H1 (cell line): ENCODE measurements around the gene USP7. TPM values are rescaled to one million over a fixed set of nuclear protein-coding genes. Genes with fewer than 3 reads are reported as not detected.

Experiments used
- CTCF ChIA-PET: fragments of 300-600 bp; sonication (Branson Sonifier 250); formaldehyde crosslinking; loops from one replicate; lab custom pipeline; 2021; ENCODE audit not compliant: partially characterized antibody; lab: Charles Lee
- POLR2A ChIA-PET: fragments of 300-600 bp; sonication (Branson Sonifier 250); formaldehyde crosslinking; loops from one replicate; lab custom pipeline; 2021; ENCODE audit warnings: inconsistent platforms; ENCODE audit not compliant: partially characterized antibody; lab: Charles Lee
- DNase-seq, 2 experiments: peaks; one replicate each; pipeline versions ENCODE4 v3.0.0 to v3.0.0-alpha.2; 2010 to 2022; ENCODE audit warnings: low spot score in 2 of 2, low read depth in 1 of 2, mixed read lengths in 1 of 2
- FAIRE-seq: peaks from 2 replicates; lab custom pipeline; 2011; peaks lifted over from hg19 to GRCh38; lab: Jason Lieb, UNC
- H2AFZ ChIP-seq: 2 replicates; pipeline ENCODE4 v1.8.1; 2012; ENCODE audit warnings: low read length, inconsistent platforms
- H2AK5ac ChIP-seq: 2 replicates; pipeline ENCODE4 v1.6.1; 2013; ENCODE audit warnings: low read depth, low read length
- H2BK120ac ChIP-seq: replicated peaks from 2 replicates; pipeline ENCODE3; 2013; ENCODE audit warnings: low read depth, low read length, inconsistent platforms
- H2BK12ac ChIP-seq: 2 replicates; pipeline ENCODE4 v1.6.1; 2013; ENCODE audit warnings: low read depth, low read length
- H2BK15ac ChIP-seq: 2 replicates; pipeline ENCODE4 v1.6.1; 2013; ENCODE audit warnings: low read length
- H2BK20ac ChIP-seq: 2 replicates; pipeline ENCODE4 v1.6.1; 2013; ENCODE audit warnings: low read length
- H2BK5ac ChIP-seq: 2 replicates; pipeline ENCODE4 v1.6.1; 2013; ENCODE audit warnings: low read depth, low read length
- H3K14ac ChIP-seq: 2 replicates; pipeline ENCODE4 v1.6.1; 2013; ENCODE audit warnings: inconsistent platforms; ENCODE audit not compliant: insufficient read length
- H3K18ac ChIP-seq: 2 replicates; pipeline ENCODE4 v1.6.1; 2013; ENCODE audit warnings: low read length; ENCODE audit errors: extremely low read depth
- H3K23ac ChIP-seq: 2 replicates; pipeline ENCODE4 v1.6.1; 2013; ENCODE audit warnings: inconsistent platforms; ENCODE audit not compliant: insufficient read length
- H3K23me2 ChIP-seq: 2 replicates; pipeline ENCODE4 v1.6.1; 2013; ENCODE audit warnings: low read depth, low read length
- H3K27ac ChIP-seq: 2 replicates; pipeline ENCODE4 v1.6.1; 2011; ENCODE audit warnings: low read depth, low read length, inconsistent platforms
- H3K27me3 ChIP-seq, 4 experiments: replicated peaks in 1 of 4; 1 replicate in 1 of 4; 2 replicates in 3 of 4; pipeline versions ENCODE4 v1.6.1 to v1.8.1; 2011 to 2013; ENCODE audit warnings: low read length in 3 of 4, mild to moderate bottlenecking in 3 of 4, inconsistent platforms in 2 of 4, mixed read lengths in 2 of 4, moderate library complexity in 1 of 4; ENCODE audit not compliant: control insufficient read depth in 3 of 4, insufficient read depth in 3 of 4; ENCODE audit errors: extremely low read depth in 1 of 4
- H3K36me3 ChIP-seq, 4 experiments: 2 replicates each; pipeline versions ENCODE4 v1.6.1 to v1.8.1; 2011 to 2013; ENCODE audit warnings: mild to moderate bottlenecking in 4 of 4, low read length in 3 of 4, moderate library complexity in 2 of 4, control low read depth in 1 of 4, inconsistent platforms in 1 of 4; ENCODE audit not compliant: insufficient read depth in 4 of 4, control insufficient read depth in 2 of 4
- H3K4ac ChIP-seq: replicated peaks from 2 replicates; pipeline ENCODE3; 2013; ENCODE audit warnings: low read length, low read depth, mixed read lengths, inconsistent platforms; ENCODE audit not compliant: insufficient read length
- H3K4me1 ChIP-seq, 4 experiments: replicated peaks in 1 of 4; 1 replicate in 1 of 4; 2 replicates in 3 of 4; pipeline versions ENCODE4 v1.6.1 to v1.8.1; 2011 to 2013; ENCODE audit warnings: low read length in 3 of 4, inconsistent platforms in 2 of 4, mixed read lengths in 1 of 4; ENCODE audit not compliant: insufficient read depth in 4 of 4, control insufficient read depth in 3 of 4
- H3K4me2 ChIP-seq, 2 experiments: 2 replicates each; pipeline versions ENCODE4 v1.6.1 to v1.8.1; 2011 to 2013; ENCODE audit warnings: low read depth in 2 of 2, low read length in 2 of 2, control low read depth in 1 of 2, inconsistent platforms in 1 of 2, mild to moderate bottlenecking in 1 of 2; ENCODE audit not compliant: insufficient read depth in 1 of 2
- H3K4me3 ChIP-seq, 4 experiments: fragments of 200-600, 300-600 bp in 1 of 4; sonication (generic), shearing (Covaris generic), sonication (Bioruptor Twin) in 1 of 4; 2 replicates each; pipeline versions ENCODE4 v1.5.1 to v1.8.1; 2011 to 2016; ENCODE audit warnings: low read length in 4 of 4, low read depth in 3 of 4, control low read depth in 2 of 4, inconsistent platforms in 2 of 4, mild to moderate bottlenecking in 2 of 4, mixed read lengths in 1 of 4, moderate library complexity in 1 of 4; ENCODE audit not compliant: insufficient read depth in 2 of 4; ENCODE audit errors: extremely low read depth in 1 of 4
- H3K56ac ChIP-seq: replicated peaks from 2 replicates; pipeline ENCODE3; 2013; ENCODE audit warnings: low read depth, mild to moderate bottlenecking, mixed read lengths, low read length, inconsistent platforms; ENCODE audit not compliant: insufficient read length
- H3K79me1 ChIP-seq: 2 replicates; pipeline ENCODE4 v1.6.1; 2013; ENCODE audit warnings: low read depth, low read length, control low read depth
- H3K79me2 ChIP-seq, 2 experiments: 2 replicates each; pipeline versions ENCODE4 v1.6.1 to v1.8.1; 2012 to 2013; ENCODE audit warnings: low read length in 2 of 2, mild to moderate bottlenecking in 2 of 2, inconsistent platforms in 1 of 2; ENCODE audit not compliant: insufficient read depth in 2 of 2, control insufficient read depth in 1 of 2
- H3K9ac ChIP-seq, 4 experiments: replicated peaks in 1 of 4; 1 replicate in 1 of 4; 2 replicates in 3 of 4; pipeline versions ENCODE4 v1.6.1 to v1.8.1; 2011 to 2013; ENCODE audit warnings: low read depth in 3 of 4, low read length in 3 of 4, control low read depth in 2 of 4, mild to moderate bottlenecking in 2 of 4, moderate library complexity in 2 of 4, inconsistent platforms in 1 of 4; ENCODE audit errors: extremely low read depth in 1 of 4
- H3K9me3 ChIP-seq, 2 experiments: 2 replicates each; pipeline versions ENCODE4 v1.6.1 to v1.8.1; 2012 to 2013; ENCODE audit warnings: mild to moderate bottlenecking in 2 of 2, moderate library complexity in 2 of 2, control low read depth in 1 of 2, inconsistent platforms in 1 of 2, low read depth in 1 of 2, low read length in 1 of 2, mixed read lengths in 1 of 2; ENCODE audit not compliant: insufficient read depth in 2 of 2
- H4K20me1 ChIP-seq, 2 experiments: replicated peaks in 1 of 2; 2 replicates each; pipeline versions ENCODE3 to v1.8.1; 2011 to 2013; ENCODE audit warnings: inconsistent platforms in 2 of 2, low read length in 2 of 2, mild to moderate bottlenecking in 1 of 2; ENCODE audit not compliant: insufficient read depth in 2 of 2, control insufficient read depth in 1 of 2
- H4K5ac ChIP-seq: 2 replicates; pipeline ENCODE4 v1.6.1; 2013; ENCODE audit warnings: low read length, low read depth, mixed read lengths, inconsistent platforms; ENCODE audit not compliant: insufficient read length
- H4K8ac ChIP-seq: 2 replicates; pipeline ENCODE4 v1.8.0; 2013; ENCODE audit warnings: mild to moderate bottlenecking, moderate library complexity, low read length, inconsistent platforms; ENCODE audit not compliant: insufficient read depth; ENCODE audit errors: extremely low read depth
- H4K91ac ChIP-seq: replicated peaks from 2 replicates; pipeline ENCODE3; 2013; ENCODE audit warnings: low read length, mixed read lengths, inconsistent platforms; ENCODE audit not compliant: insufficient read length
- CREB1 ChIP-seq: IDR thresholded peaks from 2 replicates; pipeline ENCODE4 v1.6.1; 2012; ENCODE audit warnings: inconsistent platforms
- POLR2AphosphoS5 ChIP-seq: IDR thresholded peaks from 2 replicates; pipeline ENCODE4 v1.6.1; 2011; ENCODE audit warnings: low read depth, low read length
- WGBS, 2 experiments: shearing (Covaris generic) in 1 of 2; methylation state at CpG; one replicate each; pipeline versions ENCODE4 v1.1.6 to v1.1.7; 2013 to 2015; ENCODE audit warnings: low lambda C conversion rate in 2 of 2, mixed read lengths in 2 of 2, inconsistent platforms in 1 of 2, low coverage in 1 of 2, missing lambda C conversion rate in 1 of 2; ENCODE audit not compliant: insufficient replicate concordance in 2 of 2, insufficient coverage in 1 of 2, insufficient read length in 1 of 2; ENCODE audit errors: extremely low coverage in 1 of 2, missing lambda C conversion rate in 1 of 2; 5-methylcytosine and 5-hydroxymethylcytosine counted together
- polyA plus RNA-seq, 7 experiments: library from polyadenylated mRNA; depleted of rRNA in 3 of 7; stranded (reverse) in 5 of 7; unstranded in 2 of 7; fragments of >200 nt in 5 of 7; fragments of 200-250 nt in 2 of 7; gene quantifications; 1 replicate in 5 of 7; 2 replicates in 1 of 7; 4 replicates in 1 of 7; pipeline versions ENCODE4 v1.2.1 to v1.2.3, GENCODE V29; 2011 to 2013; ENCODE audit warnings: missing spikeins in 2 of 7, mixed read lengths in 2 of 7
- total RNA-seq: library from RNA; stranded (reverse); fragmentation: NEBNext Ultra II Directional; extraction: Animal tissue kit (Norgen Biotek cat#: 25700); gene quantifications from 2 replicates; pipeline ENCODE4 v1.2.1, GENCODE V29; 2021

Gene USP7
- total and polyA plus RNA-seq, 2 of the 8 experiments (the other 6 are each of a cell fraction or from before 2014, with no cell fraction given): 21.3 to 211 TPM

DNA sequence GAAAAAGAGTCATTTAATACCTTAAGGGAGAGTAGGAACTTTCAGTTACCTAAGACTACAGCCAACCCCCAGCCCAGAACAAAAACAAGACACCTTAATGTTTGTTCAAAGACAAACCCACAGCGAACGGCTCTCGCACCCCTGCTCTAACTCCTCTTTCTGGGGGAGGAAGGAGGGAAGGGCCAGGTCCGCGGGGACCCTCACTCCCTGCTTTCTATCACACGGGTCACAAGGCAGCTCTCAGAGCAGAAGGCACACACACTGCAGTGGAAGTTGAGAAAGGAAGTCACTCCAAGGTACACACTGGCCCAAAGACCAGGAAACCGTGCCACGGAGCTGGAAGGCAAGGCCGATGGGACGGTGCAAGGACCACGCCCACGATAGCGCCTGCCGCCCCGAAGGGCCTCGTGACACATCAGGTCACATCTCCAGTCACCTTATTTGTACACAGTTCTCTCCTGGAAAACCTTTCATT lies 71.6 kb downstream of the USP7 start:
- H3K27me3 ChIP-seq: no peaks in the 10 kb centered on the region
- no peak overlapping the region for H4K5ac ChIP-seq
- H3K23me2 ChIP-seq: no peaks in the 10 kb centered on the region
- no peak overlapping the region for H2BK12ac ChIP-seq
- H2AFZ ChIP-seq: no peak overlapping the region
- H3K4me2 ChIP-seq: no peak overlapping the region
- H3K4me1 ChIP-seq: no peaks in the 10 kb centered on the region
- H2BK15ac ChIP-seq: no peak overlapping the region
- no peak overlapping the region for H3K4me3 ChIP-seq
- peak; percentile 48 for TF ChIP-seq POLR2AphosphoS5
- TF ChIP-seq CREB1: no peak
- no peaks in the 10 kb centered on the region for H3K9me3 ChIP-seq
- H4K20me1 ChIP-seq: peaks cover 2 to 15% of the 10 kb centered on the region in 2 experiments
- H4K91ac ChIP-seq: no peak overlapping the region
- H3K27ac ChIP-seq: no peak overlapping the region
- no peak overlapping the region for H2BK20ac ChIP-seq
- H3K23ac ChIP-seq: no peak overlapping the region
- H3K14ac ChIP-seq: no peak overlapping the region
- no peak overlapping the region; the same call in 1 of the 2 replicates for H3K18ac ChIP-seq
- no peak overlapping the region for H2AK5ac ChIP-seq
- 93% methylated on average over 16 of the region's 16 CpGs; no CpG with 5 or more reads in 1 of the 2 experiments for WGBS, 2 experiments
- ChIA-PET POLR2A (interaction anchor here (0.6 to 1.8 kb wide), 3 partner anchors 9 to 275 kb away, joined by 3 to 4 read pairs (median 4); no protein-coding TSS in a partner anchor), CTCF (interaction anchor here (0.6 to 1.5 kb wide), 4 partner anchors 11 to 307 kb away, joined by 3 to 5 read pairs (median 4); no protein-coding TSS in a partner anchor)
- H3K9ac ChIP-seq: no peak overlapping the region
- peaks cover 38 to 64% (median 50%) of the 10 kb centered on the region in 4 experiments for H3K36me3 ChIP-seq
- DNase-seq (no peak), FAIRE-seq (no peak)
- no peak overlapping the region for H2BK5ac ChIP-seq
- no peaks in the 10 kb centered on the region for H3K79me2 ChIP-seq
- H2BK120ac ChIP-seq: no peak overlapping the region
- H3K4ac ChIP-seq: no peak overlapping the region
- no peak overlapping the region for H3K56ac ChIP-seq
- no peak overlapping the region for H4K8ac ChIP-seq
- H3K79me1 ChIP-seq: no peaks in the 10 kb centered on the region
